Upper lobe of right lung (tissue), 1 donor: ENCODE data around the gene KIAA0825. TPM values are rescaled to one million over a fixed set of nuclear protein-coding genes. Genes with fewer than 3 reads are reported as not detected.

ENCODE experiments used
- ATAC-seq: fragments of 200-7000 bp; cut with Tn5 transposase; one replicate; pipeline ENCODE4 v1.9.1; 2020; ENCODE audit warnings: mild to moderate bottlenecking, moderate library complexity
- DNase-seq: peaks from one replicate; pipeline ENCODE4 v3.0.0-alpha.2; 2020
- H3K27ac ChIP-seq: fragments of 200-600 bp; one replicate; pipeline ENCODE4 v1.8.0; 2022
- H3K27me3 ChIP-seq: fragments of 200-600 bp; one replicate; pipeline ENCODE4 v1.8.0; 2022; ENCODE audit warnings: mild to moderate bottlenecking
- H3K36me3 ChIP-seq: fragments of 200-600 bp; one replicate; pipeline ENCODE4 v1.8.0; 2022
- H3K4me1 ChIP-seq: fragments of 200-600 bp; one replicate; pipeline ENCODE4 v1.8.0; 2022
- H3K4me3 ChIP-seq: fragments of 200-600 bp; one replicate; pipeline ENCODE4 v1.8.0; 2022; ENCODE audit warnings: mild to moderate bottlenecking
- H3K9me3 ChIP-seq: fragments of 200-600 bp; one replicate; pipeline ENCODE4 v1.8.0; 2022
- intact Hi-C: fragments of 100-400 bp; cut with DNase I; formaldehyde crosslinking; loops from one replicate; pipeline ENCODE4 v1.11.0; 2022
- total RNA-seq: library from RNA; stranded (reverse); fragmentation: NEBNext Ultra II Directional; extraction: Animal tissue kit (Norgen Biotek cat#: 25700); gene quantifications from one replicate; pipeline ENCODE4 v1.2.1, GENCODE V29; 2021
- TF ChIP-seq, protein P1 (sequence below): fragments of 200-600 bp; IDR thresholded peaks from one replicate; pipeline ENCODE4 v1.8.0; 2022; ENCODE audit warnings: antibody characterized with exemption
- donor health status: DM: no; HTN: yes; CAD: no; lungs with severe emphysema.

The KIAA0825 gene
- total RNA-seq, 1 donor from 2014 or later: 4.4 TPM

GRCh38 chr5:94347130-94347529 lies 271.3 kb downstream of the KIAA0825 start:
- intact Hi-C loops: no loop called here
- DNase-seq (no peak), ATAC-seq (no peak)
- Histone ChIP-seq H3K36me3 (no peaks in the 10 kb centered on the region), H3K4me1 (no peaks in the 10 kb centered on the region), H3K9me3 (peaks cover 8% of the 10 kb centered on the region), H3K27ac (no peak overlapping the region), H3K27me3 (no peaks in the 10 kb centered on the region), H3K4me3 (no peak overlapping the region)
- TF ChIP-seq, protein P1, sequence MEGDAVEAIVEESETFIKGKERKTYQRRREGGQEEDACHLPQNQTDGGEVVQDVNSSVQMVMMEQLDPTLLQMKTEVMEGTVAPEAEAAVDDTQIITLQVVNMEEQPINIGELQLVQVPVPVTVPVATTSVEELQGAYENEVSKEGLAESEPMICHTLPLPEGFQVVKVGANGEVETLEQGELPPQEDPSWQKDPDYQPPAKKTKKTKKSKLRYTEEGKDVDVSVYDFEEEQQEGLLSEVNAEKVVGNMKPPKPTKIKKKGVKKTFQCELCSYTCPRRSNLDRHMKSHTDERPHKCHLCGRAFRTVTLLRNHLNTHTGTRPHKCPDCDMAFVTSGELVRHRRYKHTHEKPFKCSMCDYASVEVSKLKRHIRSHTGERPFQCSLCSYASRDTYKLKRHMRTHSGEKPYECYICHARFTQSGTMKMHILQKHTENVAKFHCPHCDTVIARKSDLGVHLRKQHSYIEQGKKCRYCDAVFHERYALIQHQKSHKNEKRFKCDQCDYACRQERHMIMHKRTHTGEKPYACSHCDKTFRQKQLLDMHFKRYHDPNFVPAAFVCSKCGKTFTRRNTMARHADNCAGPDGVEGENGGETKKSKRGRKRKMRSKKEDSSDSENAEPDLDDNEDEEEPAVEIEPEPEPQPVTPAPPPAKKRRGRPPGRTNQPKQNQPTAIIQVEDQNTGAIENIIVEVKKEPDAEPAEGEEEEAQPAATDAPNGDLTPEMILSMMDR: no peak

GRCh38 chr5:94345257-94345656 lies 273.1 kb downstream of the KIAA0825 start:
- peaks cover 8% of the 10 kb centered on the region for H3K9me3 ChIP-seq
- intact Hi-C loops: no loop called here

DNA sequence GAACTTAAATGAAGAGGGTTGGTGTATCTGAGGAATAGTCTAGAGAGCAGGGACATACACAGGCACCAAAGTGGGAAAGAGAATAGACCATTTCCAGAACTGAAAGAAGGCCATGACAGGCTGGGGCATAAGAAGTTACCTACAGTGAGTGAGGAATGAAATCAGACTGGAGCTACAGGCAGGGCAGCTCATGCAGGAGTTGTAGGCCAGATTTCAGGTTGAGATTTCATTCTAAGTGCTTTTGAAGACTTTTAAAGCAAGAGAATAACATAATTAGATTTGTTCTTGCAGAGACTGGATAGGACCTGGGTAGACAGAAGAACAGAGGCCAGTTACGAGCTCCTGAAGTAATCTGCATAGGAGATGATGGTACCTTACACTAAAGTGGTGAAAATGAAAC lies 280.8 kb downstream of the KIAA0825 start:
- ATAC-seq (no peak), DNase-seq (no peak)
- Histone ChIP-seq H3K27ac (no peak overlapping the region), H3K36me3 (no peaks in the 10 kb centered on the region), H3K9me3 (no peaks in the 10 kb centered on the region), H3K4me1 (no peaks in the 10 kb centered on the region), H3K27me3 (no peaks in the 10 kb centered on the region), H3K4me3 (no peak overlapping the region)
- TF ChIP-seq, protein P1: no peak
- intact Hi-C loops: no loop called here

More at GRCh38 chr5:94345257-94345656, 273.1 kb downstream of the KIAA0825 start:
- Histone ChIP-seq H3K27me3 (no peaks in the 10 kb centered on the region), H3K27ac (no peak overlapping the region), H3K4me1 (no peaks in the 10 kb centered on the region), H3K36me3 (no peaks in the 10 kb centered on the region), H3K4me3 (no peak overlapping the region)
- no peak for ATAC-seq
- TF ChIP-seq, protein P1: no peak
- DNase-seq: no peak

GRCh38 chr5:94335936-94336335 lies 282.5 kb downstream of the KIAA0825 start:
- TF ChIP-seq, protein P1: no peak
- Histone ChIP-seq H3K9me3 (no peaks in the 10 kb centered on the region), H3K27me3 (no peaks in the 10 kb centered on the region), H3K4me3 (no peak overlapping the region), H3K36me3 (no peaks in the 10 kb centered on the region), H3K4me1 (no peaks in the 10 kb centered on the region), H3K27ac (no peak overlapping the region)
- DNase-seq (no peak), ATAC-seq (no peak)
- intact Hi-C loops: no loop called here

DNA sequence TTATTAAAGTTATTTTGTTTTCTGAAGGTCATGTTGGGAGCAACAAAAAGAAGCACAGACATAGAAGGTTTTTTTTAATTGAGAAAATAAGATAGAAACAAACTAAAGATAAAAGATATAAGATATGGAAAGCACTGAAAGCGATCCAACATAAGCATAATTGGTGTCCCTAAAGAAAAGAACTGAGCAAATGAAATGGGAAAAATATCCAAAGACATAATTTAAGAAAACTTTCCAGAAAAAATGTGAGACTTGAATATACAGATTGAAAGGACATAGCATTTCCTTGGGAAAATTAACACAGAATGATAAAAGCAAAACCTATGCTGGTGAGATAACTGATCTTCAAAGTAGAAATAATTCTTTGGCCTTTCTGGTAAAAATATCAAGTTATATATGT lies 289.3 kb downstream of the KIAA0825 start:
- TF ChIP-seq, protein P1: no peak
- Histone ChIP-seq H3K27ac (no peak overlapping the region), H3K27me3 (no peaks in the 10 kb centered on the region), H3K4me3 (no peak overlapping the region), H3K36me3 (no peaks in the 10 kb centered on the region), H3K4me1 (no peaks in the 10 kb centered on the region), H3K9me3 (peaks cover 13% of the 10 kb centered on the region)
- ATAC-seq (no peak), DNase-seq (no peak)
- intact Hi-C loops: no loop called here

DNA sequence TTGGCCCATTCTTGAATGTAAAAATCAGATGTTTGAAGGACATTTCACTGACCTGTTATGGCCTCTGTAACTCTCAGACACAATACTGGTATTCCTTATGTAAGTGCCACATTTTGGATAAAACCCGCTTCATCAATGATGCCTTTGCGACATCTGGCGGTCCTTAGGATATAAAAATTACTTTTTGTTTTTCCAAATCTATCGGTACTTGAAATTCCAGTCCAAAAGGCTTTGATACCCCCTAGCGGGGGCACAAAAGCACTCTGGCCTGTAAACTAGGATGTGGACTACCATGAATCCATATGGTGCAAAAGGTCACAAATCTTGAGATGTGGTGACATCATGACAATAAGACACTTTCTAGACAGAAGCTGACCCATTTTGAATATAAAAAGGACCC lies 291.8 kb downstream of the KIAA0825 start:
- no peak overlapping the region for H3K4me3 ChIP-seq
- H3K4me1 ChIP-seq: no peaks in the 10 kb centered on the region
- peaks cover 13% of the 10 kb centered on the region for H3K9me3 ChIP-seq
- TF ChIP-seq, protein P1: no peak
- no peaks in the 10 kb centered on the region for H3K27me3 ChIP-seq
- no peak overlapping the region for H3K27ac ChIP-seq
- ATAC-seq: no peak
- H3K36me3 ChIP-seq: no peaks in the 10 kb centered on the region
- DNase-seq: no peak
- intact Hi-C loops: no loop called here
